Breast epithelium (tissue), 4 donors: ENCODE data around the gene MICU2. TPM values are rescaled to one million over a fixed set of nuclear protein-coding genes. Genes with fewer than 3 reads are reported as not detected.

Source experiments
- DNase-seq, 2 donors: peaks; one replicate each; pipeline ENCODE4 v3.0.0-alpha.2; 2019; ENCODE audit warnings: low spot score in 2 of 2
- H3K27ac ChIP-seq, 2 donors: fragments of 200-600 bp; sonication (generic) in 1 of 2; one replicate each; pipeline ENCODE4 v1.5.1; 2016 to 2019; ENCODE audit warnings: mild to moderate bottlenecking in 1 of 2
- H3K27me3 ChIP-seq, 2 donors: fragments of 200-600 bp; sonication (generic) in 1 of 2; one replicate each; pipeline versions ENCODE4 v1.5.1 to v1.6.0; 2017 to 2019; ENCODE audit warnings: control low read depth in 1 of 2, mild to moderate bottlenecking in 1 of 2
- H3K36me3 ChIP-seq: fragments of 200-600 bp; one replicate; pipeline ENCODE4 v1.5.1; 2019
- H3K4me1 ChIP-seq, 2 donors: fragments of 200-600 bp; sonication (generic); one replicate each; pipeline ENCODE4 v1.5.1; 2016 to 2019; ENCODE audit warnings: control low read depth in 1 of 2
- H3K4me3 ChIP-seq, 3 donors: fragments of 200-600 bp; sonication (generic); 1 replicate in 2 of 3; 2 replicates in 1 of 3; pipeline ENCODE4 v1.5.1; 2016 to 2019; ENCODE audit warnings: mild to moderate bottlenecking in 3 of 3, moderate library complexity in 2 of 3
- H3K9me3 ChIP-seq, 2 donors: fragments of 200-600 bp; sonication (generic) in 1 of 2; one replicate each; pipeline ENCODE4 v1.5.1; 2016 to 2019; ENCODE audit warnings: control low read depth in 1 of 2
- POLR2A ChIP-seq: fragments of 450-650 bp; IDR thresholded peaks from one replicate; pipeline ENCODE4 v1.6.1; 2016; ENCODE audit warnings: antibody characterized with exemption, mild to moderate bottlenecking, moderate library complexity
- POLR2AphosphoS5 ChIP-seq, 3 donors: sonication (generic); formaldehyde crosslinking; IDR thresholded peaks; one replicate each; pipeline ENCODE4 v1.6.1; 2017; ENCODE audit warnings: antibody characterized with exemption in 3 of 3
- intact Hi-C: fragments of 100-400 bp; cut with DNase I; formaldehyde crosslinking; loops from one replicate; pipeline ENCODE4 v1.15.1; 2023; ENCODE audit warnings: low total_unique reads
- total RNA-seq, 3 donors: library from RNA; depleted of rRNA; stranded (reverse); fragments of >200 nt; gene quantifications; one replicate each; pipeline ENCODE4 v1.1.0, GENCODE V29; 2016
- TF ChIP-seq, protein P1 (sequence below), 3 donors: fragments of 450-650 bp; IDR thresholded peaks; one replicate each; pipeline ENCODE4 v1.5.1; 2016 to 2017; ENCODE audit warnings: antibody characterized with exemption in 3 of 3, mild to moderate bottlenecking in 3 of 3, moderate library complexity in 3 of 3

MICU2 gene
- total RNA-seq, 3 donors from 2014 or later: 54.1 to 90.9 (median 73.7) TPM

- no peak for TF ChIP-seq POLR2A
- no peak for TF ChIP-seq POLR2AphosphoS5 (IDR thresholded peaks at IDR 0.05)
- TF ChIP-seq, protein P1, sequence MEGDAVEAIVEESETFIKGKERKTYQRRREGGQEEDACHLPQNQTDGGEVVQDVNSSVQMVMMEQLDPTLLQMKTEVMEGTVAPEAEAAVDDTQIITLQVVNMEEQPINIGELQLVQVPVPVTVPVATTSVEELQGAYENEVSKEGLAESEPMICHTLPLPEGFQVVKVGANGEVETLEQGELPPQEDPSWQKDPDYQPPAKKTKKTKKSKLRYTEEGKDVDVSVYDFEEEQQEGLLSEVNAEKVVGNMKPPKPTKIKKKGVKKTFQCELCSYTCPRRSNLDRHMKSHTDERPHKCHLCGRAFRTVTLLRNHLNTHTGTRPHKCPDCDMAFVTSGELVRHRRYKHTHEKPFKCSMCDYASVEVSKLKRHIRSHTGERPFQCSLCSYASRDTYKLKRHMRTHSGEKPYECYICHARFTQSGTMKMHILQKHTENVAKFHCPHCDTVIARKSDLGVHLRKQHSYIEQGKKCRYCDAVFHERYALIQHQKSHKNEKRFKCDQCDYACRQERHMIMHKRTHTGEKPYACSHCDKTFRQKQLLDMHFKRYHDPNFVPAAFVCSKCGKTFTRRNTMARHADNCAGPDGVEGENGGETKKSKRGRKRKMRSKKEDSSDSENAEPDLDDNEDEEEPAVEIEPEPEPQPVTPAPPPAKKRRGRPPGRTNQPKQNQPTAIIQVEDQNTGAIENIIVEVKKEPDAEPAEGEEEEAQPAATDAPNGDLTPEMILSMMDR (IDR thresholded peaks at IDR 0.05): no peak
- Histone ChIP-seq H3K27ac (no peak overlapping the region), H3K9me3 (no peaks in the 10 kb centered on the region), H3K4me3 (no peak overlapping the region), H3K36me3 (no peaks in the 10 kb centered on the region), H3K27me3 (no peaks in the 10 kb centered on the region), H3K4me1 (no peaks in the 10 kb centered on the region)
- no peak for DNase-seq
- intact Hi-C loops: no loop called here
Observed at GRCh38 chr13:21548577-21548976, 55.4 kb downstream of the MICU2 start.

GRCh38 chr13:21546372-21546771, 57.6 kb downstream of the MICU2 start:
- peaks cover 0 to 7% of the 10 kb centered on the region in 2 donors for H3K4me1 ChIP-seq
- intact Hi-C loops: no loop called here

DNA sequence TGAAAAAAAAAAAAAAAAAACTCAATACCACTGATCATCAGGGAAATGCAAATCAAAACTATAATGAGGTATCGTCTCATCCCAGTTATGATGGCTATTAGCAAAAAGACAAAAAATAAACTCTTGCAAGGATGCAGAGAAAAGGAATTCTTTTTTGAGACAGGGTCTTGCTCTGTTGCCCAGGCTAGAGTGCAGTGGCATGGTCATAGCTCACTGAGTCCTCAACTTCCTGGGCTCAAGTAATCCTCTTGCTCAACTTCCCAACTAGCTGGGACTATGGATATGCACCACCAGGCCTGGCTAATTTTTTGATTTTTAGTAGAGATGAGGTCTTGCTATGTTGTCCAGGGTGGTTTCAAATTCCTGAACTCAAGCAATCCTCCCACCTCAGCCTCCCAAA, 59.5 kb downstream of the MICU2 start:
- Histone ChIP-seq H3K9me3 (no peaks in the 10 kb centered on the region), H3K36me3 (no peaks in the 10 kb centered on the region), H3K4me1 (peaks cover 0 to 7% of the 10 kb centered on the region in 2 donors), H3K27me3 (no peaks in the 10 kb centered on the region), H3K4me3 (no peak overlapping the region), H3K27ac (no peak overlapping the region)
- TF ChIP-seq POLR2A (no peak), POLR2AphosphoS5 (IDR thresholded peaks at IDR 0.05) (no peak)
- TF ChIP-seq, protein P1 (IDR thresholded peaks at IDR 0.05): no peak
- intact Hi-C loops: no loop called here
- DNase-seq: no peak

More at GRCh38 chr13:21546372-21546771, 57.6 kb downstream of the MICU2 start:
- H3K27me3 ChIP-seq: no peaks in the 10 kb centered on the region
- H3K27ac ChIP-seq: no peak overlapping the region
- TF ChIP-seq POLR2A: no peak
- no peak overlapping the region for H3K4me3 ChIP-seq
- H3K36me3 ChIP-seq: no peaks in the 10 kb centered on the region
- H3K9me3 ChIP-seq: no peaks in the 10 kb centered on the region
- no peak for DNase-seq

DNA sequence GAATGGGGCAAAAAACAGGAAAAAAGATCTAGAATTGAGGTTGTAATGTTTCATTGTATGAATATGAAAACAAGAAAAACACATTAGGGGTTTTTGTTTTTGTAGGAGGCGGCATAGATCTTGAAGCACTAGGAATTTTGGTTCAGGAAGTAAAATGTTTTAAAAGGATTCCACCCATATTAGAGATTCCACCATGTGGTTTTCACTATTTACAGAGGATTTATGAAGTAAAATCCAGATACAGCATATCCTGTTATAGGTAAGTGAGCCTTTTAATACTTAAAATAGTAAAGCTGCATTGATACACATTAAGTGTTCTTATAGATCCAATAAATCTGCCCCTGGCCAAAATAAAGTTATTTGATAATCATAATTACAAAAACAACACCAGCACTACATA, 61.4 kb downstream of the MICU2 start:
- no peaks in the 10 kb centered on the region for H3K9me3 ChIP-seq
- H3K4me1 ChIP-seq: peaks cover 0 to 7% of the 10 kb centered on the region in 2 donors
- no peaks in the 10 kb centered on the region for H3K27me3 ChIP-seq
- TF ChIP-seq, protein P1 (IDR thresholded peaks at IDR 0.05): no peak
- TF ChIP-seq POLR2AphosphoS5 (IDR thresholded peaks at IDR 0.05): no peak
- TF ChIP-seq POLR2A: no peak
- H3K4me3 ChIP-seq: no peak overlapping the region
- H3K27ac ChIP-seq: no peak overlapping the region
- no peak for DNase-seq
- intact Hi-C loops: no loop called here
- no peaks in the 10 kb centered on the region for H3K36me3 ChIP-seq

GRCh38 chr13:21541980-21542379, 62.0 kb downstream of the MICU2 start:
- DNase-seq: no peak
- H3K27ac ChIP-seq: no peak overlapping the region
- intact Hi-C loops: no loop called here
- H3K4me1 ChIP-seq: peaks cover 0 to 7% of the 10 kb centered on the region in 2 donors
- no peaks in the 10 kb centered on the region for H3K9me3 ChIP-seq
- TF ChIP-seq POLR2AphosphoS5 (IDR thresholded peaks at IDR 0.05) (no peak), POLR2A (no peak)
- TF ChIP-seq, protein P1 (IDR thresholded peaks at IDR 0.05): no peak
- no peaks in the 10 kb centered on the region for H3K27me3 ChIP-seq
- no peaks in the 10 kb centered on the region for H3K36me3 ChIP-seq
- H3K4me3 ChIP-seq: no peak overlapping the region

DNA sequence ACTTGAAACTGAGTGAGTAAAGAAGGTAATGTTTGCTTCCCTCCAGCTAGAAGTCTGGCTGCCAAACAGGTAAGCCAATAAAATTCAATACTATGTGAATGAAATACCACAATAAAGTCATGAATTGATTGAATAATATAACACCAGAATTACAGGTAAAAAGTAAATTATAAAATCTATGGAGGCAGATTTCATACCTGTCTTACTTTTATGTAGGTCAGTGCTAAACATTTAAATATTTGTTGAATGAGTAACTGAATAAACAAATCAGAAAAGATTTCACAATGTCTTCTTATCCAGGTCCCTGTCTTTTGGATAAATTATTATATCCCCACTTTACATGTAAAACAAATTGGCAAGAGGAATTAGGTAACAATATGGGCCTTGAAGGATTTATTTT, 62.7 kb downstream of the MICU2 start:
- DNase-seq: no peak
- intact Hi-C loops: no loop called here
- Histone ChIP-seq H3K27ac (no peak overlapping the region), H3K9me3 (no peaks in the 10 kb centered on the region), H3K36me3 (no peaks in the 10 kb centered on the region), H3K4me1 (peaks cover 0 to 7% of the 10 kb centered on the region in 2 donors), H3K27me3 (no peaks in the 10 kb centered on the region), H3K4me3 (no peak overlapping the region)
- no peak for TF ChIP-seq POLR2A
- TF ChIP-seq, protein P1 (IDR thresholded peaks at IDR 0.05): no peak
- TF ChIP-seq POLR2AphosphoS5 (IDR thresholded peaks at IDR 0.05): no peak
